HEK293 (cell line): ENCODE data around the gene ZNF764.
A peak's percentile ranks its signal among the peaks of the same experiment; 100 is the strongest.

Source experiments
- CTCF ChIA-PET: fragments of 350-600 bp; formaldehyde crosslinking; extraction: SDS; loops from one replicate; lab custom pipeline; 2021; ENCODE audit warnings: antibody characterized with exemption; lab: Yijun Ruan, JAX
- POLR2A ChIA-PET: fragments of 300-600 bp; formaldehyde crosslinking; extraction: SDS; loops from one replicate; lab custom pipeline; 2020; ENCODE audit warnings: antibody characterized with exemption, inconsistent platforms; lab: Yijun Ruan, JAX
- H3K27ac ChIP-seq: fragments of 200-500 bp; sonication (Bioruptor generic); 2 replicates; pipeline ENCODE4 v1.5.1; 2014; ENCODE audit warnings: low read depth, low read length, control low read depth, inconsistent platforms; ENCODE audit errors: extremely low read depth
- H3K36me3 ChIP-seq, 2 experiments: fragments of 200-500 bp in 1 of 2; sonication (Bioruptor generic) in 1 of 2; 1 replicate in 1 of 2; 2 replicates in 1 of 2; pipeline ENCODE4 v1.5.1; 2014 to 2017; ENCODE audit warnings: inconsistent platforms in 2 of 2, low read length in 2 of 2; ENCODE audit not compliant: control insufficient read depth in 2 of 2, insufficient read depth in 1 of 2
- H3K4me1 ChIP-seq: fragments of 200-500 bp; sonication (Bioruptor generic); 2 replicates; pipeline ENCODE4 v1.5.1; 2014; ENCODE audit warnings: mild to moderate bottlenecking, low read length, inconsistent platforms; ENCODE audit not compliant: control insufficient read depth, insufficient read depth
- H3K4me3 ChIP-seq: 2 replicates; pipeline ENCODE4 v1.5.1; 2011; ENCODE audit warnings: low read depth, mild to moderate bottlenecking, control low read depth, low read length, moderate library complexity
- H3K9me3 ChIP-seq: fragments of 200-500 bp; sonication (Bioruptor generic); 2 replicates; pipeline ENCODE4 v1.5.1; 2014; ENCODE audit warnings: low read depth, low read length, inconsistent platforms; ENCODE audit not compliant: control insufficient read depth, insufficient read depth
- BCL11A ChIP-seq: fragments of 450-650 bp; formaldehyde crosslinking; IDR thresholded peaks from 2 replicates; pipeline ENCODE4 v1.5.1; 2016; ENCODE audit warnings: low read depth, missing biosample characterization, missing genetic modification characterization
- KLF10 ChIP-seq: fragments of 450-650 bp; IDR thresholded peaks from 2 replicates; pipeline ENCODE4 v1.5.1; 2018; ENCODE audit warnings: missing biosample characterization, mild to moderate bottlenecking, missing genetic modification characterization
- OSR2 ChIP-seq: fragments of 450-650 bp; formaldehyde crosslinking; IDR thresholded peaks from 2 replicates; pipeline ENCODE4 v1.5.1; 2016; ENCODE audit warnings: missing biosample characterization, missing genetic modification characterization
- PRDM10 ChIP-seq: fragments of 450-650 bp; formaldehyde crosslinking; IDR thresholded peaks from 2 replicates; pipeline ENCODE4 v1.5.1; 2016; ENCODE audit warnings: missing biosample characterization, missing genetic modification characterization
- SP2 ChIP-seq: fragments of 450-650 bp; formaldehyde crosslinking; IDR thresholded peaks from 2 replicates; pipeline ENCODE4 v1.5.1; 2016; ENCODE audit warnings: missing biosample characterization, missing genetic modification characterization
- TRIM28 ChIP-seq: IDR thresholded peaks from 2 replicates; pipeline ENCODE4 v1.6.1; 2011; ENCODE audit warnings: low read length, control low read depth, borderline replicate concordance
- TSHZ1 ChIP-seq: fragments of 450-650 bp; formaldehyde crosslinking; IDR thresholded peaks from 2 replicates; pipeline ENCODE4 v1.5.1; 2016; ENCODE audit warnings: missing biosample characterization, missing genetic modification characterization, borderline replicate concordance
- WT1 ChIP-seq: fragments of 450-650 bp; formaldehyde crosslinking; IDR thresholded peaks from 2 replicates; pipeline ENCODE4 v1.5.1; 2016; ENCODE audit warnings: missing biosample characterization, missing genetic modification characterization
- ZBTB17 ChIP-seq: fragments of 450-650 bp; formaldehyde crosslinking; IDR thresholded peaks from 2 replicates; pipeline ENCODE4 v1.5.1; 2016; ENCODE audit warnings: missing biosample characterization, missing genetic modification characterization
- ZBTB20 ChIP-seq: fragments of 450-650 bp; formaldehyde crosslinking; IDR thresholded peaks from 2 replicates; pipeline ENCODE4 v1.5.1; 2016; ENCODE audit warnings: missing biosample characterization, missing genetic modification characterization
- ZNF138 ChIP-seq: fragments of 450-650 bp; formaldehyde crosslinking; IDR thresholded peaks from 2 replicates; pipeline ENCODE4 v1.5.1; 2016; ENCODE audit warnings: missing biosample characterization, missing genetic modification characterization, borderline replicate concordance
- ZNF18 ChIP-seq: fragments of 450-650 bp; formaldehyde crosslinking; IDR thresholded peaks from 2 replicates; pipeline ENCODE4 v1.5.1; 2016; ENCODE audit warnings: missing biosample characterization, missing genetic modification characterization
- ZNF184 ChIP-seq: fragments of 450-650 bp; IDR thresholded peaks from 2 replicates; pipeline ENCODE4 v1.5.1; 2018; ENCODE audit warnings: missing biosample characterization, mild to moderate bottlenecking, missing genetic modification characterization
- ZNF2 ChIP-seq: fragments of 450-650 bp; formaldehyde crosslinking; IDR thresholded peaks from 2 replicates; pipeline ENCODE4 v1.5.1; 2016; ENCODE audit warnings: missing biosample characterization, missing genetic modification characterization
- ZNF24 ChIP-seq: fragments of 450-650 bp; formaldehyde crosslinking; IDR thresholded peaks from 2 replicates; pipeline ENCODE4 v1.5.1; 2016; ENCODE audit warnings: missing biosample characterization, missing genetic modification characterization
- ZNF350 ChIP-seq: fragments of 450-650 bp; formaldehyde crosslinking; IDR thresholded peaks from 2 replicates; pipeline ENCODE4 v1.5.0; 2017; ENCODE audit warnings: missing biosample characterization, mild to moderate bottlenecking, missing genetic modification characterization
- ZNF488 ChIP-seq: fragments of 450-650 bp; formaldehyde crosslinking; IDR thresholded peaks from 2 replicates; pipeline ENCODE4 v1.5.1; 2016; ENCODE audit warnings: missing biosample characterization, missing genetic modification characterization
- ZNF501 ChIP-seq: fragments of 450-650 bp; formaldehyde crosslinking; IDR thresholded peaks from 2 replicates; pipeline ENCODE4 v1.5.1; 2016; ENCODE audit warnings: missing biosample characterization, missing genetic modification characterization
- ZNF561 ChIP-seq: fragments of 450-650 bp; IDR thresholded peaks from 2 replicates; pipeline ENCODE4 v1.5.1; 2018; ENCODE audit warnings: missing biosample characterization, missing genetic modification characterization, borderline replicate concordance
- ZNF610 ChIP-seq: fragments of 450-650 bp; formaldehyde crosslinking; IDR thresholded peaks from 2 replicates; pipeline ENCODE4 v1.5.1; 2016; ENCODE audit warnings: missing biosample characterization, missing genetic modification characterization, borderline replicate concordance
- ZNF624 ChIP-seq: fragments of 450-650 bp; formaldehyde crosslinking; IDR thresholded peaks from 2 replicates; pipeline ENCODE4 v1.5.1; 2017; ENCODE audit warnings: missing biosample characterization, missing genetic modification characterization
- ZNF626 ChIP-seq: fragments of 450-650 bp; sonication (Bioruptor Pico); formaldehyde crosslinking; IDR thresholded peaks from 2 replicates; pipeline ENCODE4 v1.5.1; 2018; ENCODE audit warnings: missing biosample characterization, missing genetic modification characterization, inconsistent platforms
- ZNF629 ChIP-seq: fragments of 450-650 bp; formaldehyde crosslinking; IDR thresholded peaks from 2 replicates; pipeline ENCODE4 v1.5.1; 2017; ENCODE audit warnings: missing biosample characterization, missing genetic modification characterization
- ZNF639 ChIP-seq: fragments of 450-650 bp; formaldehyde crosslinking; IDR thresholded peaks from 2 replicates; pipeline ENCODE4 v1.5.1; 2016; ENCODE audit warnings: missing biosample characterization, missing genetic modification characterization
- ZNF660 ChIP-seq: fragments of 450-650 bp; IDR thresholded peaks from 2 replicates; pipeline ENCODE4 v1.5.1; 2018; ENCODE audit warnings: missing biosample characterization, mild to moderate bottlenecking, missing genetic modification characterization
- ZNF664 ChIP-seq: fragments of 450-650 bp; formaldehyde crosslinking; IDR thresholded peaks from 2 replicates; pipeline ENCODE4 v1.5.1; 2016; ENCODE audit warnings: missing biosample characterization, missing genetic modification characterization
- ZNF837 ChIP-seq: fragments of 450-650 bp; formaldehyde crosslinking; IDR thresholded peaks from 2 replicates; pipeline ENCODE4 v1.5.1; 2016; ENCODE audit warnings: missing biosample characterization, missing genetic modification characterization

Gene ZNF764

GRCh38 chr16:30567991-30568638 lies 9.9 kb upstream of the ZNF764 start:
- Histone ChIP-seq H3K4me3 (no peak overlapping the region), H3K4me1 (peaks cover 2% of the 10 kb centered on the region; the same call in 1 of the 2 replicates), H3K36me3 (no peaks in the 10 kb centered on the region), H3K27ac (no peak overlapping the region), H3K9me3 (no peaks in the 10 kb centered on the region)
- POLR2A ChIA-PET = interaction anchor here (0.5 to 1.3 kb wide), 7 partner anchors 10 to 1596 kb away, joined by 4 to 11 read pairs (median 5); partner anchors contain the start of genes ZNF747 and ZNF764
- CTCF ChIA-PET = interaction anchor here (0.7 to 1.5 kb wide), 3 partner anchors 10 to 47 kb away, joined by 3 to 4 read pairs (median 4); partner anchors contain the start of genes ZNF747 and ZNF764
- TF ChIP-seq ZNF610 (tag by site-specific recombination) (no peak), ZNF664 (tag by site-specific recombination) (peak; percentile 63; the same call in 1 of the 2 replicates), ZBTB17 (tag by site-specific recombination) (peak; percentile 92), ZBTB20 (tag by site-specific recombination) (peak; percentile 82), OSR2 (tag by site-specific recombination) (peak; percentile 76), ZNF350 (no peak), ZNF624 (tag by site-specific recombination) (no peak), ZNF626 (tag by site-specific recombination) (no peak), ZNF2 (tag by site-specific recombination) (peak; percentile 81), WT1 (peak; percentile 40; the same call in 1 of the 2 replicates), TRIM28 (peak; percentile 71; the same call in 1 of the 2 replicates), ZNF639 (no peak), ZNF24 (tag by site-specific recombination) (peak; percentile 84), ZNF18 (tag by site-specific recombination) (no peak), ZNF184 (0 out of 2 replicates have a peak, but pooled peaks have one; percentile 41), BCL11A (no peak), ZNF660 (tag by site-specific recombination) (0 out of 2 replicates have a peak, but pooled peaks have one; percentile 48), PRDM10 (peak; percentile 66), ZNF501 (tag by site-specific recombination) (no peak), ZNF837 (tag by site-specific recombination) (no peak), KLF10 (peak; percentile 78; the same call in 1 of the 2 replicates), ZNF488 (tag by site-specific recombination) (0 out of 2 replicates have a peak, but pooled peaks have one; percentile 34), ZNF561 (tag by site-specific recombination) (peak; percentile 75), SP2 (peak; percentile 49), ZNF629 (tag by site-specific recombination) (peak; percentile 90), TSHZ1 (tag by site-specific recombination) (peak; percentile 88; the same call in 1 of the 2 replicates), ZNF138 (tag by site-specific recombination) (no peak)
